ENCODE results near the gene SCML2. TPM values are rescaled to one million over a fixed set of nuclear protein-coding genes. Genes with fewer than 3 reads are reported as not detected.
"Not testable (repeated sequence)": the region's sequence is repeated elsewhere in the genome, so short reads cannot be mapped to it uniquely, and the experiment has no call there.

Gene SCML2
- total and polyA plus RNA-seq, 3 donors from 2014 or later = 15.2 to 19.1 (median 15.3) TPM

DNA sequence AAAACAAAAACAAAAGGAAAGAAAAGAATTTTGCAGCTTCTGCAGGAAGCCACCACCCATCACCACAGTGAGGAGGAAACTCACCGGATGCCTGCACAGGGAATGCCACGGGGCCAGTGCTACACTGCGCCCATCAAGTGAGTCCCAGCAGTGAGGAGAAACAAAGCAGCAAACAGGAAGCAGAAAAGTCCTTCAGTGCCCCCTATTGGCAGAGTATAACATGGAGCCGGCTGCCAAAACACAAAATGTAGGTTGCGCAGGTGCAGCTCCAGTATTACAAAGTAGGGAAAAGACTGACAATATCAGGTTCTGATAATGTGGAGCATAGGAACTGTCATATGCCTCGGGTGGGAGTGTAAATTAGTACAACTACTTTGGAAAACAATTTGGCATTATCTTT, 23.3 kb upstream of the SCML2 start:
- TF ChIP-seq POLR2A (IDR thresholded peaks at IDR 0.05) = no peak
- TF ChIP-seq, protein P1, sequence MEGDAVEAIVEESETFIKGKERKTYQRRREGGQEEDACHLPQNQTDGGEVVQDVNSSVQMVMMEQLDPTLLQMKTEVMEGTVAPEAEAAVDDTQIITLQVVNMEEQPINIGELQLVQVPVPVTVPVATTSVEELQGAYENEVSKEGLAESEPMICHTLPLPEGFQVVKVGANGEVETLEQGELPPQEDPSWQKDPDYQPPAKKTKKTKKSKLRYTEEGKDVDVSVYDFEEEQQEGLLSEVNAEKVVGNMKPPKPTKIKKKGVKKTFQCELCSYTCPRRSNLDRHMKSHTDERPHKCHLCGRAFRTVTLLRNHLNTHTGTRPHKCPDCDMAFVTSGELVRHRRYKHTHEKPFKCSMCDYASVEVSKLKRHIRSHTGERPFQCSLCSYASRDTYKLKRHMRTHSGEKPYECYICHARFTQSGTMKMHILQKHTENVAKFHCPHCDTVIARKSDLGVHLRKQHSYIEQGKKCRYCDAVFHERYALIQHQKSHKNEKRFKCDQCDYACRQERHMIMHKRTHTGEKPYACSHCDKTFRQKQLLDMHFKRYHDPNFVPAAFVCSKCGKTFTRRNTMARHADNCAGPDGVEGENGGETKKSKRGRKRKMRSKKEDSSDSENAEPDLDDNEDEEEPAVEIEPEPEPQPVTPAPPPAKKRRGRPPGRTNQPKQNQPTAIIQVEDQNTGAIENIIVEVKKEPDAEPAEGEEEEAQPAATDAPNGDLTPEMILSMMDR (IDR thresholded peaks at IDR 0.05) = peak in 1 of 3 experiments; percentile 26
- intact Hi-C loops (cut with DNase I; ENCODE audit: low total_unique reads) = no loop called here
- Histone ChIP-seq H3K36me3 (ENCODE audit: low read depth, missing control alignments) (no peaks in the 10 kb centered on the region), H3K4me1 (no peaks in the 10 kb centered on the region), H3K4me3 (no peak overlapping the region), H3K27me3 (no peaks in the 10 kb centered on the region), H3K27ac (no peak overlapping the region), H3K9me3 (no peaks in the 10 kb centered on the region)
- DNase-seq = peak; percentile 39
- WGBS, 2 donors = 16 to 25% methylated on average over 5 to 6 of the region's 6 CpGs

DNA sequence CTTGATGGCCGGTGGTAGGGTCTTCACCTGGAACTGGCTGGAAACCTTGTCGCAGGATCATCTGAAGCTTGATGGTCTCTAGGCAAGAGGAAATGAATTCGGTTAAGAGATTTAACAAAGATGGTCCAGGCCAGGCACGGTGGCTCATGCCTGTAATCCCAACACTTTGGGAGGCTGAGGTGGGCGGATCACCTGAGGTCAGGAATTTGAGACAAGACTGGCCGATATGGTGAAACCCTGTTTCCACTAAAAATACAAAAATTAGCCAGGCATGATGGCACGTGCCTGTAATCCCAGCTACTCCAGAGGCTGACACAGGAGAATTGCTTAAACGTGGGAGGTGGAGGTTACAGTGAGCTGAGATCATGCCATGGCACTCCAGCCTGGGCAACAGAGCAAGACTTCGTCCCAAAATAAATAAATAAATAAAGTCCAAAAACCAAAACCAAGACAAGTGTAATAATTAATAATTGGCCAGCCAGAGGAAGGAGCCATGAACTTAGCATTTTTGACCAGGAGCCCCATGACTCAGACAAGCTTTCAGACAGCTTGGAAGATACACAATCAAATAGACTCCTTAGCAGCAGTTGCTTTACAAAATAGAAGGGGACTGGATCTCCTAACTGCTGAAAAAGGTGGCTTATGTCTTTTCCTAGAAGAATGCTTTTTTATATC, 20.8 kb upstream of the SCML2 start:
- H3K36me3 ChIP-seq (ENCODE audit: low read depth, missing control alignments); H3K27me3 ChIP-seq; H3K27ac ChIP-seq; DNase-seq; H3K4me1 ChIP-seq; H3K9me3 ChIP-seq; H3K4me3 ChIP-seq; intact Hi-C loops (cut with DNase I; ENCODE audit: low total_unique reads): not testable (repeated sequence)
- 77 to 97% methylated on average over 3 to 9 of the region's 9 CpGs for WGBS, 2 donors

DNA sequence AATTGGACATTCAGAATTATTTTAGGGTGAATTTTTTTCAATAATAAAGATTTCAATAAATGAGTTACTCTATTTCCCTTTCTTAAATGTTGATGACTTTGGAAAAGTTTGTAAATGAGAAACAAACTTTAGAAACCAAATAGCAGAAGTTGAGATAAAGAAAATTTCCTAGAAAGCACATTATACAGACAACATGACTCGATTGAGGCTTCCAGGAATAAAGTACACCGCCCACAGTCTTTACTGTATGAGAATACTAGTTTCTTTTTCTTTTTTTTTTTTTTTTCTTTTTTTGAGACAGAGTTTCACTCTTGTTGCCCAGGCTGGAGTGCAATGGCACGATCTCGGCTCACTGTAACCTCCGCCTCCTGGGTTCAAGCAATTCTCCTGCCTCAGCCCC, 14.6 kb upstream of the SCML2 start:
- WGBS, 2 donors = 62 to 64% methylated on average over 4 to 5 of the region's 5 CpGs
- H3K4me3 ChIP-seq; H3K27me3 ChIP-seq; H3K9me3 ChIP-seq; H3K27ac ChIP-seq; H3K36me3 ChIP-seq (ENCODE audit: low read depth, missing control alignments); intact Hi-C loops (cut with DNase I; ENCODE audit: low total_unique reads); H3K4me1 ChIP-seq; DNase-seq: not testable (repeated sequence)

DNA sequence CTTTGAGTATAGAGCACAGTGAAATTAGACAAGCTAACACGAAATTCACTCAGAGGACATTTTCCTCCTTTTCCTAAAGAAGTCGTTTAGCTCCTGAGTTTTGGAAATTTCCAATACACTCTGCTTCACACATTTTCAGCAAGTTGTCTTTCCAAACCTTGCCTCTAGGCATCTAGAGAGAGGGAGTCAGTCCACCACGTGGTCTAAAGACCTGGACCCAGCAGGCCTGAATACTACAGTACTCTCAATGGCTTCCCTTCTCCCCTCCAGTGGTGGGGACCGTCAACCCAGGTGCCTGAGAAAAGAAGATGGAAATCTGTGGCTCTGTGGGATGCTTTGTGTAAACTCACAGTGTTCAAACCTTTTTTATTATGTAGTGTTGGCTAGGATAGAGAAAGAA, 13.9 kb upstream of the SCML2 start:
- no peak for DNase-seq
- H3K27me3 ChIP-seq = no peaks in the 10 kb centered on the region
- TF ChIP-seq, protein P1 (IDR thresholded peaks at IDR 0.05) = no peak
- TF ChIP-seq POLR2A (IDR thresholded peaks at IDR 0.05) = no peak
- H3K9me3 ChIP-seq = no peaks in the 10 kb centered on the region
- H3K27ac ChIP-seq = no peak overlapping the region
- 70 to 73% methylated on average over 4 of the region's 4 CpGs for WGBS, 2 donors
- intact Hi-C loops (cut with DNase I; ENCODE audit: low total_unique reads) = no loop called here
- no peaks in the 10 kb centered on the region for H3K36me3 ChIP-seq (ENCODE audit: low read depth, missing control alignments)
- no peak overlapping the region for H3K4me3 ChIP-seq
- H3K4me1 ChIP-seq = no peaks in the 10 kb centered on the region

DNA sequence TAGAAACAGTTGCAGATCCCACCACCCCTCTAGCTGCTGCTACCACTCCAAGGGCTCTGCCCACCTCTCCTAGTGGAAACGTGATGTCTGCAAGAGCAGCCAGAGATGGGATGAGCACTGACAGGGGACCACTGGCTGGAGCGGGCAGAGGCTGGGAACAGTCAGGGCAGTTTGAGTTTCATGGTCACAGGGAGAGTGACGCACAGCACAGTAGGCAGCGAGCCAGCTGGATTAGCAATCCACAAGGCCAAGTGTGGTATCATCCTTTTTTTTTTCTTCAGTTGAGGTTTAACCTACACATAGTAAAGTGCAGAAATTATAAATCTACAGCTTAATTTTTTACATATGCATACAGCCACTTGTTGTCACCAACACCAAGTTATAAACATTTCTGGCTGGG, 6.4 kb upstream of the SCML2 start:
- TF ChIP-seq, protein P1 (IDR thresholded peaks at IDR 0.05) = no peak
- no peak for TF ChIP-seq POLR2A (IDR thresholded peaks at IDR 0.05)
- H3K9me3 ChIP-seq = no peaks in the 10 kb centered on the region
- WGBS, 2 donors = 58 to 66% methylated on average over 4 of the region's 4 CpGs
- no peaks in the 10 kb centered on the region for H3K4me1 ChIP-seq
- no peaks in the 10 kb centered on the region for H3K27me3 ChIP-seq
- intact Hi-C loops (cut with DNase I; ENCODE audit: low total_unique reads) = no loop called here
- DNase-seq = peak; percentile 82
- H3K27ac ChIP-seq = no peak overlapping the region
- no peak overlapping the region for H3K4me3 ChIP-seq
- H3K36me3 ChIP-seq (ENCODE audit: low read depth, missing control alignments) = no peaks in the 10 kb centered on the region

DNA sequence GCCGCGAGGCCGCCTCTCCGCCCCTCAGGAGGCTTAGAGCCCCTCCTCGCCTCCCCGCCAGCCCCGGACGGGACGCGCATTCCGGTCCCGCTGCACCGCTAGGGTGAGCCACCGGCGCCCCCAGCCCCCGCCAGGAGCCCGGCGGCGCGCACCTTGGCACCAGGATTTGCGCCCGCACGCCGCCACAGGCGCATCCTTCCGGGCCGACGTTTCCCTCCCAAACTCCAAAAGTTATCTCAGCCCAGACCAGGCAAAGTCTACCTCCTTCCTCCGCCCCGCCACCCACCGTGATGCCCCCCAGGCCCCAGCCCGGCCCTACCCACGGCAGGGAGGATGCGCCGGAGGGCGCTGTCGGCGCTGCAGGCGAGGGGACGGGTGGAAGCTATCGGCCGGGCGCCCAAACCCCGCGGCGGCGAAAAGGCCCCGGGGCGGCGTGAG, 538 bp downstream of the SCML2 start:
- no peaks in the 10 kb centered on the region for H3K36me3 ChIP-seq (ENCODE audit: low read depth, missing control alignments)
- peak overlapping the region; percentile 39 to 66 for H3K27ac ChIP-seq
- H3K4me3 ChIP-seq = peak overlapping the region; percentile 53 to 67
- no peaks in the 10 kb centered on the region for H3K9me3 ChIP-seq
- H3K4me1 ChIP-seq = no peaks in the 10 kb centered on the region
- no peaks in the 10 kb centered on the region for H3K27me3 ChIP-seq
- intact Hi-C loops (cut with DNase I; ENCODE audit: low total_unique reads) = no loop called here
- WGBS, 2 donors = 0% methylated on average over 3 of the region's 50 CpGs; no CpG with 5 or more reads in 1 of the 2 donors
- TF ChIP-seq POLR2A (IDR thresholded peaks at IDR 0.05) = no peak
- TF ChIP-seq, protein P1 (IDR thresholded peaks at IDR 0.05) = no peak
- DNase-seq = peak; percentile 24
